Osteoblast (primary cell): Measurements from ENCODE around the gene DDIAS. TPM values are rescaled to one million over a fixed set of nuclear protein-coding genes. Genes with fewer than 3 reads are reported as not detected.

Experiments used
- DNase-seq: peaks from one replicate; pipeline ENCODE4 v3.0.0; 2011; ENCODE audit warnings: low spot score, mixed read lengths; ENCODE audit not compliant: insufficient read length; ENCODE audit errors: missing footprints
- H2AFZ ChIP-seq: 2 replicates; pipeline ENCODE4 v1.6.0; 2011; ENCODE audit warnings: mild to moderate bottlenecking, low read length
- H3K27ac ChIP-seq: 2 replicates; pipeline ENCODE4 v1.5.1; 2011; ENCODE audit warnings: mild to moderate bottlenecking, low read depth, low read length, moderate library complexity
- H3K27me3 ChIP-seq: 2 replicates; pipeline ENCODE4 v1.6.0; 2012; ENCODE audit warnings: mild to moderate bottlenecking, control low read depth, inconsistent platforms, low read length, moderate library complexity; ENCODE audit not compliant: insufficient read depth
- H3K36me3 ChIP-seq: 2 replicates; pipeline ENCODE4 v1.5.1; 2011; ENCODE audit warnings: mild to moderate bottlenecking, low read length, control low read depth, moderate library complexity; ENCODE audit not compliant: insufficient read depth
- H3K4me1 ChIP-seq: 2 replicates; pipeline ENCODE4 v1.5.1; 2011; ENCODE audit warnings: mild to moderate bottlenecking, low read length, control low read depth, moderate library complexity; ENCODE audit not compliant: insufficient read depth
- H3K4me2 ChIP-seq: 2 replicates; pipeline ENCODE4 v1.6.0; 2011; ENCODE audit warnings: mild to moderate bottlenecking, low read length; ENCODE audit not compliant: insufficient read depth
- H3K4me3 ChIP-seq: fragments of 200-600 bp; sonication (generic); 3 replicates; pipeline ENCODE4 v1.5.1; 2012; ENCODE audit warnings: mild to moderate bottlenecking, low read length, inconsistent platforms; ENCODE audit not compliant: insufficient read depth
- H3K79me2 ChIP-seq: 2 replicates; pipeline ENCODE4 v1.6.0; 2012; ENCODE audit warnings: mild to moderate bottlenecking, low read length, control low read depth, inconsistent platforms; ENCODE audit not compliant: insufficient read depth
- H3K9me3 ChIP-seq: 2 replicates; pipeline ENCODE4 v1.5.1; 2011; ENCODE audit warnings: low read depth, low read length, control low read depth
- H4K20me1 ChIP-seq: 2 replicates; pipeline ENCODE4 v1.6.0; 2012; ENCODE audit warnings: mild to moderate bottlenecking, low read length, control low read depth; ENCODE audit not compliant: insufficient read depth
- total RNA-seq: library from RNA; depleted of rRNA; stranded (reverse); fragments of >200 nt; gene quantifications from 2 replicates; pipeline ENCODE4 v1.2.3, GENCODE V29; 2012
- TF ChIP-seq, protein P1 (sequence below): IDR thresholded peaks from 2 replicates; pipeline ENCODE4 v1.5.1; 2011; ENCODE audit warnings: mild to moderate bottlenecking, low read depth, low read length, moderate library complexity; ENCODE audit errors: extremely low read depth

DDIAS gene
- total RNA-seq, 1 donor: 1.8 TPM

DNA sequence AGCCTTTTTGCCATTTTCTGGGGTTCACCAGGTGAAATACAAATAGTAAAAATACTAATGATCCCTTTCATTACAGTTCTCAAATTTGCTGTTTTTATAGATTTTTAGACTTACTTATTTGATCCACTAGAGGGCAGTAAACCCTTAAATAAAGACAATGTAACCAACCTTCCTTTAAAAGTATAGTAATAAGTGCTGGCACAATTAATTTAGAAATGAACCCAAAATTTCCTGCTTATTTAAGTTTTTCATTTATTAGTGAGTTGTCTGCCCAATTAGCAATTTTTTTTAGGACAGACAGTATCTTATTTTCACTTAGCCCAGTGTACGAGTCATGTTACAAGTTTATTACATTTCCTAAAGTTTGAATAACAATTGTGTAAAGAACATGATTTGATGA, 4.7 kb downstream of the DDIAS start:
- Histone ChIP-seq H3K27me3 (no peaks in the 10 kb centered on the region), H3K4me2 (peak overlapping the region; percentile 80), H3K36me3 (no peaks in the 10 kb centered on the region), H3K9me3 (no peaks in the 10 kb centered on the region), H4K20me1 (no peaks in the 10 kb centered on the region), H2AFZ (peak overlapping the region; percentile 61), H3K4me1 (peaks cover 24% of the 10 kb centered on the region), H3K27ac (peak overlapping the region; percentile 11), H3K4me3 (peak overlapping the region; percentile 54), H3K79me2 (peaks cover 26% of the 10 kb centered on the region)
- TF ChIP-seq, protein P1, sequence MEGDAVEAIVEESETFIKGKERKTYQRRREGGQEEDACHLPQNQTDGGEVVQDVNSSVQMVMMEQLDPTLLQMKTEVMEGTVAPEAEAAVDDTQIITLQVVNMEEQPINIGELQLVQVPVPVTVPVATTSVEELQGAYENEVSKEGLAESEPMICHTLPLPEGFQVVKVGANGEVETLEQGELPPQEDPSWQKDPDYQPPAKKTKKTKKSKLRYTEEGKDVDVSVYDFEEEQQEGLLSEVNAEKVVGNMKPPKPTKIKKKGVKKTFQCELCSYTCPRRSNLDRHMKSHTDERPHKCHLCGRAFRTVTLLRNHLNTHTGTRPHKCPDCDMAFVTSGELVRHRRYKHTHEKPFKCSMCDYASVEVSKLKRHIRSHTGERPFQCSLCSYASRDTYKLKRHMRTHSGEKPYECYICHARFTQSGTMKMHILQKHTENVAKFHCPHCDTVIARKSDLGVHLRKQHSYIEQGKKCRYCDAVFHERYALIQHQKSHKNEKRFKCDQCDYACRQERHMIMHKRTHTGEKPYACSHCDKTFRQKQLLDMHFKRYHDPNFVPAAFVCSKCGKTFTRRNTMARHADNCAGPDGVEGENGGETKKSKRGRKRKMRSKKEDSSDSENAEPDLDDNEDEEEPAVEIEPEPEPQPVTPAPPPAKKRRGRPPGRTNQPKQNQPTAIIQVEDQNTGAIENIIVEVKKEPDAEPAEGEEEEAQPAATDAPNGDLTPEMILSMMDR: peak; percentile 54
- peak; percentile 73 for DNase-seq

DNA sequence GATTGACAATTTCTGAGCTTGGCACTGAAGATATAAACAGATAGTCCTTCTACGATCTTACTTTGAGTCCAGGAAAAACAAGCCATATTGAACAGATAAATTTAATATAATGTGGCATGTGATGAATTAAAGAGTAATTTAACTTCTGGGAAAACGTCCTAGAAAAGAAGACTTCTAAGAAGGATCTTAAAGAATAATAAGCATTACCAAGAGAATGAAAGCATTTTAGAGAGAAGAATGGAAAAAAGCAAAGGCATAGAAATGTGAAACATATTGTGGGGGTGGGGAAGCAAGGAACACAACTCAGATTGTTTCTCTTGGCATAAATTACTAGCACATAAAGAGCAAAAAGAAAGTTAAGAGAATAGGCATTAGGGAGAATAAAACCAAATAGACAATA, 5.4 kb downstream of the DDIAS start:
- Histone ChIP-seq H3K27me3 (no peaks in the 10 kb centered on the region), H3K4me2 (peak overlapping the region; percentile 80), H2AFZ (peak overlapping the region; percentile 61), H3K36me3 (no peaks in the 10 kb centered on the region), H3K4me1 (peaks cover 21% of the 10 kb centered on the region), H3K27ac (peak overlapping the region; percentile 11), H3K9me3 (no peaks in the 10 kb centered on the region), H3K4me3 (peak overlapping the region; percentile 54), H3K79me2 (peaks cover 25% of the 10 kb centered on the region), H4K20me1 (no peaks in the 10 kb centered on the region)
- TF ChIP-seq, protein P1: no peak
- DNase-seq: no peak

DNA sequence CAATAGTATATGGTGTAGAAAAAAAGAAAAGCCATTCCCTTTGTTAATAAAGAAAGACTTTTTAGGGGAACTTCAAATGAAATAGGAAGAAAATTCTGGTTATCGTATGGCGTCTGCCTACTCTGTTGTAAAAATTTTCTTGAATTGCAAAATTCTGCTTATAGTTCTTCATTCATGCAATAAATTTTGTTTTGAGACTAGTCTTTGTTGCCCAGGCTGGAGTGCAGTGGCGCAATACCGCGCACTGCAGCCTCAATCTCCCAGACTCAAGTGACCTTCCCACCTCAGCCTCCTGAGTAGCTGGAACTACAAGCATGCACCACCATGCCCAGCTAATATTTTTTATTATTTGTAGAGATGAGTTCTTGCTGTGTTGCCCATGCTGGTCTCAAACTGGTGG, 5.8 kb downstream of the DDIAS start:
- H3K27me3 ChIP-seq: no peaks in the 10 kb centered on the region
- no peaks in the 10 kb centered on the region for H3K36me3 ChIP-seq
- no peaks in the 10 kb centered on the region for H4K20me1 ChIP-seq
- no peak for DNase-seq
- H3K79me2 ChIP-seq: peaks cover 23% of the 10 kb centered on the region
- H3K27ac ChIP-seq: no peak overlapping the region
- no peak overlapping the region for H3K4me3 ChIP-seq
- peaks cover 17% of the 10 kb centered on the region for H3K4me1 ChIP-seq
- H2AFZ ChIP-seq: no peak overlapping the region
- TF ChIP-seq, protein P1: no peak
- H3K9me3 ChIP-seq: no peaks in the 10 kb centered on the region
- peak overlapping the region; percentile 80 for H3K4me2 ChIP-seq

DNA sequence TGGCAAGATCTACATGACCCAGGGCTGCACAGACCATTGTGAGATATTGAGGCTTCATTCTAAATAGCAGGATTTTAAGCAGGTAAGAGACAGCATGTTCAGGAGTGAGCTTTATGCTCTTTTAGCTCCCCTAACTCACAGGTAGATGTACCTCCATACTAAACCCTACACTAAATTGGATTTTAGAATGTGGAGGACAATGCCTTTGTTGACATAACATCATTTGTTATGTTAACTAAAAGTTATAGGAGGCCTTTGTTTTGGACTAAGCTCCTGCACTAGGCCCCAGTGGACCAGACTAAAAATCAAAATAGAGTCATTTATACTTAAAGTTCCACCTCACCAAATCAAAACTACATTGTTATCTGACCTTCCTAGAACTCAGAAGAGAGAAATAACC, 6.8 kb downstream of the DDIAS start:
- Histone ChIP-seq H4K20me1 (no peaks in the 10 kb centered on the region), H3K27me3 (no peaks in the 10 kb centered on the region), H3K4me1 (peaks cover 15% of the 10 kb centered on the region), H2AFZ (peak overlapping the region; percentile 67), H3K27ac (no peak overlapping the region), H3K36me3 (no peaks in the 10 kb centered on the region), H3K9me3 (no peaks in the 10 kb centered on the region), H3K4me3 (no peak overlapping the region), H3K4me2 (no peak overlapping the region), H3K79me2 (peaks cover 13% of the 10 kb centered on the region)
- DNase-seq: no peak
- TF ChIP-seq, protein P1: no peak
